WTC11 (cell line): ENCODE measurements around the gene TLE6. TPM values are rescaled to one million over a fixed set of nuclear protein-coding genes. Genes with fewer than 3 reads are reported as not detected.
"Not testable (repeated sequence)": the region's sequence is repeated elsewhere in the genome, so short reads cannot be mapped to it uniquely, and the experiment has no call there.

Experiments
- ATAC-seq: fragments of 200-7000 bp; cut with Tn5 transposase; 2 replicates; pipeline ENCODE4 v1.10.0; 2021; ENCODE audit warnings: mild to moderate bottlenecking, moderate library complexity
- CTCF ChIA-PET: fragments of 300-600 bp; sonication (Branson Sonifier 250); formaldehyde crosslinking; loops from one replicate; lab custom pipeline; 2021; ENCODE audit warnings: antibody characterized with exemption; lab: Charles Lee
- POLR2A ChIA-PET: fragments of 350-600 bp; sonication (Branson Sonifier 250); formaldehyde crosslinking; loops from one replicate; lab custom pipeline; 2021; ENCODE audit warnings: antibody characterized with exemption; lab: Charles Lee
- DNase-seq: peaks from one replicate; pipeline ENCODE4 v3.0.0; 2021; ENCODE audit warnings: low spot score
- H3K27ac Mint-ChIP-seq: 2 replicates; pipeline ENCODE4 v1.8.0; 2021; ENCODE audit warnings: mixed read lengths
- H3K27me3 Mint-ChIP-seq: 2 replicates; pipeline ENCODE4 v1.8.0; 2021; ENCODE audit warnings: low read depth, mild to moderate bottlenecking, moderate library complexity, mixed read lengths
- H3K36me3 Mint-ChIP-seq: 2 replicates; pipeline ENCODE4 v1.8.0; 2021; ENCODE audit warnings: mixed read lengths
- H3K4me1 Mint-ChIP-seq: 2 replicates; pipeline ENCODE4 v1.8.0; 2022; ENCODE audit warnings: mixed read lengths
- H3K4me3 Mint-ChIP-seq: 2 replicates; pipeline ENCODE4 v1.8.0; 2021; ENCODE audit warnings: mild to moderate bottlenecking, moderate library complexity, mixed read lengths
- H3K9me3 Mint-ChIP-seq: 2 replicates; pipeline ENCODE4 v1.8.0; 2021; ENCODE audit warnings: mixed read lengths
- ARID4B ChIP-seq: sonication (generic); formaldehyde crosslinking; IDR thresholded peaks from 2 replicates; pipeline ENCODE4 v1.8.0; 2023; ENCODE audit warnings: missing genetic modification reagents, mild to moderate bottlenecking, borderline replicate concordance
- CREM ChIP-seq: sonication (generic); formaldehyde crosslinking; IDR thresholded peaks from 2 replicates; pipeline ENCODE4 v1.8.1; 2022; ENCODE audit warnings: mild to moderate bottlenecking, missing genetic modification reagents, moderate library complexity
- GTF2I ChIP-seq: fragments of 250-450 bp; sonication (Bioruptor Pico); conservative IDR thresholded peaks from 2 replicates; pipeline ENCODE4 v1.4.0; 2021; ENCODE audit warnings: mild to moderate bottlenecking
- NR1H2 ChIP-seq: sonication (generic); formaldehyde crosslinking; IDR thresholded peaks from 2 replicates; pipeline ENCODE4 v1.9.0; 2021; ENCODE audit warnings: mild to moderate bottlenecking, moderate library complexity, missing genetic modification reagents
- TEAD1 ChIP-seq: sonication (generic); formaldehyde crosslinking; IDR thresholded peaks from 2 replicates; pipeline ENCODE4 v1.8.0; 2022; ENCODE audit warnings: mild to moderate bottlenecking, missing genetic modification reagents
- TP53 ChIP-seq: sonication (generic); formaldehyde crosslinking; IDR thresholded peaks from 2 replicates; pipeline ENCODE4 v1.8.1; 2023; ENCODE audit warnings: mild to moderate bottlenecking, missing genetic modification reagents
- ZBTB21 ChIP-seq: sonication (generic); formaldehyde crosslinking; IDR thresholded peaks from 2 replicates; pipeline ENCODE4 v1.8.1; 2023; ENCODE audit warnings: mild to moderate bottlenecking, missing genetic modification reagents, borderline replicate concordance
- ZNF121 ChIP-seq: sonication (generic); formaldehyde crosslinking; IDR thresholded peaks from 2 replicates; pipeline ENCODE4 v1.8.0; 2023; ENCODE audit warnings: missing genetic modification reagents
- total RNA-seq: library from RNA; stranded (reverse); gene quantifications from 3 replicates; pipeline ENCODE4 v1.2.3, GENCODE V29; 2021
- TF ChIP-seq, protein P1 (sequence below): fragments of 200-600 bp; IDR thresholded peaks from 2 replicates; pipeline ENCODE4 v1.8.0; 2022; ENCODE audit warnings: antibody characterized with exemption

Gene TLE6
- total RNA-seq, 1 experiment from 2014 or later, result 3.1 TPM

- TF ChIP-seq, protein P1, sequence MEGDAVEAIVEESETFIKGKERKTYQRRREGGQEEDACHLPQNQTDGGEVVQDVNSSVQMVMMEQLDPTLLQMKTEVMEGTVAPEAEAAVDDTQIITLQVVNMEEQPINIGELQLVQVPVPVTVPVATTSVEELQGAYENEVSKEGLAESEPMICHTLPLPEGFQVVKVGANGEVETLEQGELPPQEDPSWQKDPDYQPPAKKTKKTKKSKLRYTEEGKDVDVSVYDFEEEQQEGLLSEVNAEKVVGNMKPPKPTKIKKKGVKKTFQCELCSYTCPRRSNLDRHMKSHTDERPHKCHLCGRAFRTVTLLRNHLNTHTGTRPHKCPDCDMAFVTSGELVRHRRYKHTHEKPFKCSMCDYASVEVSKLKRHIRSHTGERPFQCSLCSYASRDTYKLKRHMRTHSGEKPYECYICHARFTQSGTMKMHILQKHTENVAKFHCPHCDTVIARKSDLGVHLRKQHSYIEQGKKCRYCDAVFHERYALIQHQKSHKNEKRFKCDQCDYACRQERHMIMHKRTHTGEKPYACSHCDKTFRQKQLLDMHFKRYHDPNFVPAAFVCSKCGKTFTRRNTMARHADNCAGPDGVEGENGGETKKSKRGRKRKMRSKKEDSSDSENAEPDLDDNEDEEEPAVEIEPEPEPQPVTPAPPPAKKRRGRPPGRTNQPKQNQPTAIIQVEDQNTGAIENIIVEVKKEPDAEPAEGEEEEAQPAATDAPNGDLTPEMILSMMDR, result 0 out of 2 replicates have a peak, but pooled peaks have one; percentile 19
- peak; percentile 71; the same call in 1 of the 2 replicates for TF ChIP-seq ARID4B (CRISPR knock-in tag)
- no peak for TF ChIP-seq TEAD1 (CRISPR knock-in tag)
- TF ChIP-seq NR1H2, result no peak
- peak; percentile 66; the same call in 1 of the 2 replicates for TF ChIP-seq ZBTB21 (CRISPR knock-in tag)
These were observed 59.0 kb downstream of the TLE6 start (continued) for GRCh38 chr19:3036119-3036976.

GRCh38 chr19:3036977-3037544, 59.7 kb downstream of the TLE6 start:
- H3K36me3 Mint-ChIP-seq, result not testable (repeated sequence)
- TF ChIP-seq, protein P1, result 0 out of 2 replicates have a peak, but pooled peaks have one; percentile 3
- TF ChIP-seq, all 79 proteins: peak for 1; not testable (repeated sequence) for 78
- peaks cover 52% of the 10 kb centered on the region for H3K27me3 Mint-ChIP-seq
- ChIA-PET POLR2A (interaction anchor here (0.6 to 1.4 kb wide), 4 partner anchors 12 to 1211 kb away, joined by 3 read pairs; no protein-coding TSS in a partner anchor), CTCF (interaction anchor here (1.0 to 3.8 kb wide), 18 partner anchors 9 to 393 kb away, joined by 3 to 45 read pairs (median 10); partner anchors contain the start of gene TLE6)
- H3K9me3 Mint-ChIP-seq, ATAC-seq, DNase-seq: not testable (repeated sequence)
- H3K4me3 Mint-ChIP-seq, result peak overlapping the region; percentile 86
- H3K4me1 Mint-ChIP-seq, result peaks cover 31% of the 10 kb centered on the region
- H3K27ac Mint-ChIP-seq, result 0 out of 2 replicates have a peak overlapping the region, but pooled peaks have one; percentile 87

DNA sequence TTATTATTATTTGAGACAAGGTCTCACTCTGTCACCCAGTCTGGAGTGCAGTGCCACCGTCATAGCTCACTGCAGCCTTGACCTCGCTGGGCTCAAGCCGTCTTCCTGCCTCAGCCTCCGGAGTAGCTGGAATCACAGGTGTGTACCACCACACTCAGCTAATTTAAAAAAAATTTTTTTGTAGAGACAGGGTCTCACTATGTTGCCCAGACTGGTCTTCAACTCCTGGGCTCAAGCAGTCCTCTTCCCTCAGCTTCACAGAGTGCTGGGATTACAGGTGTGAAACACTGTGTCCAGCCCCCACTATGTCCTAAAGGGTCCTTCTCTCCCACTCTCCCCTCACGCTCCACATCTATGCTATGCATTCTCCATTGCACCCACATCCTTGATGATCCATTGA, 60.9 kb downstream of the TLE6 start:
- H3K4me3 Mint-ChIP-seq, result no peak overlapping the region
- H3K27ac Mint-ChIP-seq, result no peak overlapping the region
- ATAC-seq, result no peak
- ChIA-PET POLR2A (no interaction called here), CTCF (interaction anchor here (1.1 to 3.8 kb wide), 5 partner anchors 10 to 88 kb away, joined by 3 to 36 read pairs (median 10); no protein-coding TSS in a partner anchor)
- H3K4me1 Mint-ChIP-seq, result peaks cover 35% of the 10 kb centered on the region
- no peaks in the 10 kb centered on the region for H3K36me3 Mint-ChIP-seq
- TF ChIP-seq CREM (CRISPR knock-in tag) (no peak), ZNF121 (CRISPR knock-in tag) (0 out of 2 replicates have a peak, but pooled peaks have one; percentile 41)
- TF ChIP-seq, all 79 proteins: peak for 1
- no peak for DNase-seq
- Mint-ChIP-seq H3K27me3 (peaks cover 44% of the 10 kb centered on the region), H3K9me3 (no peaks in the 10 kb centered on the region)

- Mint-ChIP-seq H3K4me3 (no peak overlapping the region), H3K9me3 (no peaks in the 10 kb centered on the region), H3K4me1 (peaks cover 32% of the 10 kb centered on the region), H3K27ac (no peak overlapping the region), H3K36me3 (no peaks in the 10 kb centered on the region), H3K27me3 (peaks cover 40% of the 10 kb centered on the region)
- DNase-seq, result no peak
- ATAC-seq, result no peak
- ChIA-PET CTCF (interaction anchor here (0.5 to 2.1 kb wide), 9 partner anchors 11 to 90 kb away, joined by 3 to 17 read pairs (median 5); no protein-coding TSS in a partner anchor), POLR2A (interaction anchor here (0.6 kb wide), 1 partner anchor 64 kb away, joined by 3 read pairs; no protein-coding TSS in a partner anchor)
- TF ChIP-seq GTF2I (peak; percentile 70; the same call in 1 of the 2 replicates), TP53 (no peak)
These were observed 61.8 kb downstream of the TLE6 start for GRCh38 chr19:3039125-3039524.
